B cell (primary cell): Measurements from ENCODE around the gene AGFG2. TPM values are rescaled to one million over a fixed set of nuclear protein-coding genes. Genes with fewer than 3 reads are reported as not detected.

Experiments
- ATAC-seq: fragments of 200-7000 bp; cut with Tn5 transposase; one replicate; pipeline ENCODE4 v1.10.0; 2021; ENCODE audit warnings: low read depth, mild to moderate bottlenecking, moderate number of reproducible peaks, moderate library complexity
- CTCF ChIA-PET: fragments of 350-600 bp; sonication (Branson Sonifier 250); formaldehyde crosslinking; loops from one replicate; lab custom pipeline; 2021; ENCODE audit warnings: antibody characterized with exemption, inconsistent platforms; lab: Charles Lee
- POLR2A ChIA-PET: fragments of 350-600 bp; sonication (Branson Sonifier 250); formaldehyde crosslinking; loops from one replicate; lab custom pipeline; 2021; ENCODE audit warnings: antibody characterized with exemption; lab: Charles Lee
- DNase-seq: peaks from one replicate; pipeline ENCODE4 v3.0.0; 2013
- H2AFZ ChIP-seq: 2 replicates; pipeline ENCODE4 v1.6.1; 2012; ENCODE audit warnings: mild to moderate bottlenecking, low read depth, low read length; ENCODE audit not compliant: insufficient read depth, poor library complexity, severe bottlenecking
- H3K27ac ChIP-seq, 2 donors: 1 replicate in 1 of 2; 2 replicates in 1 of 2; pipeline ENCODE4 v1.5.1; 2012 to 2013; ENCODE audit warnings: low read length in 2 of 2, mild to moderate bottlenecking in 2 of 2, moderate library complexity in 1 of 2
- H3K27me3 ChIP-seq, 4 experiments: fragments of 200-600 bp in 1 of 4; sonication (generic) in 1 of 4; replicated peaks in 1 of 4; 1 replicate in 2 of 4; 2 replicates in 2 of 4; pipeline versions ENCODE4 v1.6.1 to v1.7.0; 2013 to 2016; ENCODE audit warnings: low read length in 3 of 4, mild to moderate bottlenecking in 2 of 4, mixed read lengths in 1 of 4, moderate library complexity in 1 of 4; ENCODE audit not compliant: insufficient read depth in 4 of 4, control insufficient read depth in 3 of 4; ENCODE audit errors: control extremely low read depth in 1 of 4
- H3K36me3 ChIP-seq, 2 experiments: replicated peaks in 1 of 2; 1 replicate in 1 of 2; 2 replicates in 1 of 2; pipeline versions ENCODE4 v1.6.1 to v1.7.1; 2013; ENCODE audit warnings: low read length in 1 of 2; ENCODE audit not compliant: insufficient read depth in 2 of 2, control insufficient read depth in 1 of 2; ENCODE audit errors: control extremely low read depth in 1 of 2, extremely low read depth in 1 of 2
- H3K4me1 ChIP-seq, 2 donors: fragments of 200-600 bp in 1 of 2; sonication (generic) in 1 of 2; 1 replicate in 1 of 2; 2 replicates in 1 of 2; pipeline versions ENCODE4 v1.5.1 to v1.6.1; 2013 to 2017; ENCODE audit warnings: low read length in 2 of 2; ENCODE audit not compliant: control insufficient read depth in 2 of 2, insufficient read depth in 2 of 2
- H3K4me2 ChIP-seq: replicated peaks from 2 replicates; pipeline ENCODE3; 2012; ENCODE audit warnings: mild to moderate bottlenecking, low read depth, low read length; ENCODE audit not compliant: poor library complexity, severe bottlenecking
- H3K4me3 ChIP-seq, 5 experiments: fragments of 200-600 bp in 1 of 5; sonication (generic) in 1 of 5; 1 replicate in 3 of 5; 2 replicates in 2 of 5; pipeline versions ENCODE4 v1.5.1 to v1.7.0; 2011 to 2016; ENCODE audit warnings: low read length in 4 of 5, mild to moderate bottlenecking in 4 of 5, low read depth in 2 of 5, control low read depth in 1 of 5, moderate library complexity in 1 of 5; ENCODE audit not compliant: insufficient read depth in 1 of 5; ENCODE audit errors: control extremely low read depth in 1 of 5, extremely low read depth in 1 of 5
- H3K79me2 ChIP-seq: fragments of 200-600 bp; sonication (generic); one replicate; pipeline ENCODE4 v1.6.0; 2016; ENCODE audit warnings: low read length; ENCODE audit not compliant: control insufficient read depth, insufficient read depth
- H3K9ac ChIP-seq: fragments of 200-600 bp; sonication (generic); 2 replicates; pipeline ENCODE4 v1.6.1; 2017; ENCODE audit warnings: mild to moderate bottlenecking, low read length, moderate library complexity
- H3K9me3 ChIP-seq, 3 donors: one replicate each; pipeline versions ENCODE4 v1.6.1 to v1.7.1; 2013; ENCODE audit warnings: low read length in 2 of 3; ENCODE audit not compliant: control insufficient read depth in 2 of 3, insufficient read depth in 1 of 3; ENCODE audit errors: control extremely low read depth in 1 of 3
- H4K20me1 ChIP-seq: 2 replicates; pipeline ENCODE4 v1.6.0; 2012; ENCODE audit warnings: mild to moderate bottlenecking, low read length; ENCODE audit not compliant: insufficient read depth, control insufficient read depth, poor library complexity, severe bottlenecking
- H3K27ac Mint-ChIP-seq: one replicate; pipeline ENCODE4 v1.8.0; 2021; ENCODE audit warnings: mixed read lengths
- H3K27me3 Mint-ChIP-seq: one replicate; pipeline ENCODE4 v1.8.0; 2021; ENCODE audit warnings: mixed read lengths
- H3K4me1 Mint-ChIP-seq: one replicate; pipeline ENCODE4 v1.8.0; 2021; ENCODE audit warnings: mixed read lengths
- H3K4me3 Mint-ChIP-seq: one replicate; pipeline ENCODE4 v1.8.0; 2021; ENCODE audit warnings: mixed read lengths
- H3K9me3 Mint-ChIP-seq: one replicate; pipeline ENCODE4 v1.8.0; 2022; ENCODE audit warnings: mixed read lengths; ENCODE audit not compliant: insufficient read depth
- CTCF ChIP-seq: fragments of 200-600 bp; IDR thresholded peaks from one replicate; pipeline ENCODE4 v1.8.0; 2022; ENCODE audit warnings: antibody characterized with exemption, mild to moderate bottlenecking
- EZH2 ChIP-seq: IDR thresholded peaks from 2 replicates; pipeline ENCODE4 v1.6.1; 2012; ENCODE audit warnings: borderline replicate concordance, low read depth, mild to moderate bottlenecking, moderate library complexity, low read length; ENCODE audit not compliant: insufficient read depth, poor library complexity, severe bottlenecking
- WGBS: methylation state at CpG from one replicate; pipeline ENCODE4 v1.1.5; 2013; ENCODE audit warnings: missing lambda C conversion rate; ENCODE audit not compliant: insufficient coverage; 5-methylcytosine and 5-hydroxymethylcytosine counted together
- intact Hi-C: fragments of 100-400 bp; cut with micrococcal nuclease; formaldehyde crosslinking; loops from one replicate; pipeline ENCODE4 v1.10.0; 2022
- polyA plus RNA-seq: library from polyadenylated mRNA; depleted of rRNA; stranded (reverse); fragments of >200 nt; gene quantifications from 2 replicates; pipeline ENCODE4 v1.2.3, GENCODE V29; 2012
- total RNA-seq, 2 donors: library from RNA; stranded (reverse); fragments of 120-200 nt in 1 of 2; gene quantifications; 1 replicate in 1 of 2; 2 replicates in 1 of 2; pipeline versions ENCODE4 v1.2.3 to v1.2.4, GENCODE V29; 2013 to 2022

AGFG2 gene
- total and polyA plus RNA-seq, 2 donors (not counting 1 experiment from before 2014, with no cell fraction given): 11.0 TPM

- Mint-ChIP-seq H3K27me3 (peaks cover 18% of the 10 kb centered on the region), H3K4me3 (no peak overlapping the region), H3K27ac (no peak overlapping the region), H3K9me3 (no peaks in the 10 kb centered on the region), H3K4me1 (no peaks in the 10 kb centered on the region)
- intact Hi-C loops: no loop called here
- TF ChIP-seq CTCF (no peak), EZH2 (no peak)
- Histone ChIP-seq H3K27ac (no peak overlapping the region), H3K4me2 (no peak overlapping the region), H3K4me1 (peaks cover 0 to 2% of the 10 kb centered on the region in 2 donors), H3K9me3 (peaks cover 0 to 3% (median 0%) of the 10 kb centered on the region in 3 donors), H4K20me1 (no peaks in the 10 kb centered on the region), H3K27me3 (peaks cover 0 to 4% (median 0%) of the 10 kb centered on the region in 4 experiments), H2AFZ (no peak overlapping the region), H3K4me3 (no peak overlapping the region), H3K36me3 (no peaks in the 10 kb centered on the region), H3K9ac (no peak overlapping the region), H3K79me2 (no peaks in the 10 kb centered on the region)
- WGBS: 93% methylated on average over 7 of the region's 9 CpGs
- ATAC-seq (no peak), DNase-seq (no peak)
- ChIA-PET CTCF (interaction anchor here (0.7 kb wide), 1 partner anchor 31 kb away, joined by 3 read pairs; no protein-coding TSS in a partner anchor), POLR2A (no interaction called here)
Observed at GRCh38 chr7:100510437-100511239, 28.4 kb upstream of the AGFG2 start.
